ENCODE data around the gene NEU1.

Gene NEU1

GRCh38 chr6:31883676-31884075 is 21.1 kb upstream of the NEU1 start:
- Mint-ChIP-seq H3K27ac (no peak overlapping the region), H3K4me3 (no peak overlapping the region), H3K4me1 (peaks cover 6% of the 10 kb centered on the region), H3K9me3 (no peaks in the 10 kb centered on the region), H3K36me3 (peaks cover 81% of the 10 kb centered on the region)
- DNase-seq (ENCODE audit: low spot score in 2 of 2) (no peak), ATAC-seq (no peak)

- H3K4me1 Mint-ChIP-seq, result peaks cover 6% of the 10 kb centered on the region
Observed at GRCh38 chr6:31882344-31882743, 19.7 kb upstream of the NEU1 start.

GRCh38 chr6:31881136-31881859 is 18.7 kb upstream of the NEU1 start:
- Mint-ChIP-seq H3K4me3 (no peak overlapping the region), H3K9me3 (no peaks in the 10 kb centered on the region), H3K4me1 (peaks cover 6% of the 10 kb centered on the region), H3K27ac (peak overlapping the region; percentile 86), H3K36me3 (peaks cover 66% of the 10 kb centered on the region)
- DNase-seq (ENCODE audit: low spot score in 2 of 2), result no peak
- no peak for ATAC-seq

More at GRCh38 chr6:31882344-31882743, 19.7 kb upstream of the NEU1 start:
- ATAC-seq, result no peak
- Mint-ChIP-seq H3K4me3 (no peak overlapping the region), H3K27ac (no peak overlapping the region), H3K36me3 (peaks cover 77% of the 10 kb centered on the region), H3K9me3 (no peaks in the 10 kb centered on the region)
- no peak for DNase-seq (ENCODE audit: low spot score in 2 of 2)

- ATAC-seq (no peak), DNase-seq (ENCODE audit: low spot score in 2 of 2) (no peak)
- peaks cover 60% of the 10 kb centered on the region for H3K36me3 Mint-ChIP-seq
- H3K27ac Mint-ChIP-seq, result peak overlapping the region; percentile 86
- H3K4me3 Mint-ChIP-seq, result no peak overlapping the region
- H3K9me3 Mint-ChIP-seq, result no peaks in the 10 kb centered on the region
- peaks cover 6% of the 10 kb centered on the region for H3K4me1 Mint-ChIP-seq
Observed at GRCh38 chr6:31880616-31881015, 18.0 kb upstream of the NEU1 start.

- H3K36me3 Mint-ChIP-seq, result peaks cover 52% of the 10 kb centered on the region
- ATAC-seq (no peak), DNase-seq (ENCODE audit: low spot score in 2 of 2) (no peak)
- no peak overlapping the region for H3K27ac Mint-ChIP-seq
- no peak overlapping the region for H3K4me3 Mint-ChIP-seq
- no peaks in the 10 kb centered on the region for H3K9me3 Mint-ChIP-seq
- H3K4me1 Mint-ChIP-seq, result peaks cover 6% of the 10 kb centered on the region
Observed at GRCh38 chr6:31879901-31880300, 17.3 kb upstream of the NEU1 start.

GRCh38 chr6:31879143-31879542 is 16.5 kb upstream of the NEU1 start:
- ATAC-seq (no peak), DNase-seq (ENCODE audit: low spot score in 2 of 2) (no peak)
- Mint-ChIP-seq H3K36me3 (peaks cover 45% of the 10 kb centered on the region), H3K9me3 (no peaks in the 10 kb centered on the region), H3K27ac (no peak overlapping the region), H3K4me1 (peaks cover 6% of the 10 kb centered on the region), H3K4me3 (no peak overlapping the region)

- no peak for ATAC-seq
- peaks cover 41% of the 10 kb centered on the region for H3K36me3 Mint-ChIP-seq
- H3K9me3 Mint-ChIP-seq, result no peaks in the 10 kb centered on the region
- peaks cover 6% of the 10 kb centered on the region for H3K4me1 Mint-ChIP-seq
- no peak for DNase-seq (ENCODE audit: low spot score in 2 of 2)
- peak within 1 kb of the TSS; percentile 78 for H3K27ac Mint-ChIP-seq
- no peak within 1 kb of the TSS for H3K4me3 Mint-ChIP-seq
Observed at GRCh38 chr6:31878726-31879125, 16.1 kb upstream of the NEU1 start, which contains the start of gene SLC44A4. Gene SLC44A4, minus strand, starts transcription at chr6:31878997. Its CDS starts 17 bp downstream, at chr6:31878980.

GRCh38 chr6:31878222-31878621 is 15.6 kb upstream of the NEU1 start:
- DNase-seq (ENCODE audit: low spot score in 2 of 2) (no peak), ATAC-seq (no peak)
- Mint-ChIP-seq H3K4me1 (peaks cover 6% of the 10 kb centered on the region), H3K9me3 (no peaks in the 10 kb centered on the region), H3K36me3 (peaks cover 36% of the 10 kb centered on the region), H3K4me3 (no peak overlapping the region), H3K27ac (peak overlapping the region; percentile 78)

- DNase-seq (ENCODE audit: low spot score in 2 of 2), result no peak
- peak; percentile 4 for ATAC-seq
- no peak overlapping the region for H3K4me3 Mint-ChIP-seq
- peak overlapping the region; percentile 78 for H3K27ac Mint-ChIP-seq
- H3K9me3 Mint-ChIP-seq, result no peaks in the 10 kb centered on the region
- peaks cover 31% of the 10 kb centered on the region for H3K36me3 Mint-ChIP-seq
- peaks cover 6% of the 10 kb centered on the region for H3K4me1 Mint-ChIP-seq
Observed at GRCh38 chr6:31877651-31878161, 15.1 kb upstream of the NEU1 start.

GRCh38 chr6:31877125-31877650 is 14.6 kb upstream of the NEU1 start:
- Mint-ChIP-seq H3K4me3 (no peak overlapping the region), H3K4me1 (peaks cover 6% of the 10 kb centered on the region), H3K36me3 (peaks cover 25% of the 10 kb centered on the region), H3K27ac (peak overlapping the region; percentile 78), H3K9me3 (no peaks in the 10 kb centered on the region)
- DNase-seq (ENCODE audit: low spot score in 2 of 2) (no peak), ATAC-seq (no peak)

- Mint-ChIP-seq H3K9me3 (no peaks in the 10 kb centered on the region), H3K4me3 (no peak overlapping the region), H3K36me3 (peaks cover 17% of the 10 kb centered on the region), H3K4me1 (peaks cover 4% of the 10 kb centered on the region), H3K27ac (peak overlapping the region; percentile 26)
- DNase-seq (ENCODE audit: low spot score in 2 of 2), result no peak
- no peak for ATAC-seq
Observed at GRCh38 chr6:31876357-31876756, 13.7 kb upstream of the NEU1 start.

GRCh38 chr6:31875877-31876276 is 13.3 kb upstream of the NEU1 start:
- Mint-ChIP-seq H3K4me1 (no peaks in the 10 kb centered on the region), H3K36me3 (peaks cover 12% of the 10 kb centered on the region), H3K4me3 (no peak overlapping the region), H3K9me3 (no peaks in the 10 kb centered on the region), H3K27ac (peak overlapping the region; percentile 26)
- no peak for ATAC-seq
- no peak for DNase-seq (ENCODE audit: low spot score in 2 of 2)

GRCh38 chr6:31874836-31875572 is 12.4 kb upstream of the NEU1 start:
- H3K27ac Mint-ChIP-seq, result peak overlapping the region; percentile 26
- H3K36me3 Mint-ChIP-seq, result peaks cover 4% of the 10 kb centered on the region
- no peak overlapping the region for H3K4me3 Mint-ChIP-seq

GRCh38 chr6:31874084-31874670 is 11.6 kb upstream of the NEU1 start:
- no peaks in the 10 kb centered on the region for H3K4me1 Mint-ChIP-seq
- no peaks in the 10 kb centered on the region for H3K36me3 Mint-ChIP-seq
- ATAC-seq, result no peak
- H3K27ac Mint-ChIP-seq, result peak overlapping the region; percentile 26
- no peaks in the 10 kb centered on the region for H3K9me3 Mint-ChIP-seq
- no peak for DNase-seq (ENCODE audit: low spot score in 2 of 2)
- H3K4me3 Mint-ChIP-seq, result no peak overlapping the region

More at GRCh38 chr6:31874836-31875572, 12.4 kb upstream of the NEU1 start:
- Mint-ChIP-seq H3K4me1 (no peaks in the 10 kb centered on the region), H3K9me3 (no peaks in the 10 kb centered on the region)
- no peak for DNase-seq (ENCODE audit: low spot score in 2 of 2)
- no peak for ATAC-seq

GRCh38 chr6:31871046-31871659 is 8.5 kb upstream of the NEU1 start:
- ATAC-seq, result no peak
- H3K4me3 Mint-ChIP-seq, result no peak overlapping the region
- H3K36me3 Mint-ChIP-seq, result no peaks in the 10 kb centered on the region
- no peaks in the 10 kb centered on the region for H3K4me1 Mint-ChIP-seq
- DNase-seq (ENCODE audit: low spot score in 2 of 2), result no peak
- no peaks in the 10 kb centered on the region for H3K9me3 Mint-ChIP-seq
- H3K27ac Mint-ChIP-seq, result no peak overlapping the region
